Naive B cell (primary cell): ENCODE measurements around the gene POLR3C. TPM values are rescaled to one million over a fixed set of nuclear protein-coding genes. Genes with fewer than 3 reads are reported as not detected.
A peak's percentile ranks its signal among the peaks of the same experiment; 100 is the strongest.

ENCODE experiments used
- ATAC-seq, 2 donors: fragments of 150-1000 bp; cut with Tn5 transposase; 2 replicates each; pipeline ENCODE4 v1.10.0; 2021; ENCODE audit warnings: low read depth in 2 of 2, mild to moderate bottlenecking in 2 of 2, moderate library complexity in 2 of 2
- DNase-seq: peaks from one replicate; pipeline ENCODE4 v3.0.0; 2022
- H3K27ac Mint-ChIP-seq, 6 donors: one replicate each; pipeline ENCODE4 v1.8.0; 2020 to 2022; ENCODE audit warnings: mild to moderate bottlenecking in 6 of 6, mixed read lengths in 6 of 6, moderate library complexity in 5 of 6, inconsistent platforms in 2 of 6
- H3K27me3 Mint-ChIP-seq, 3 donors: one replicate each; pipeline ENCODE4 v1.8.0; 2021 to 2022; ENCODE audit warnings: mixed read lengths in 3 of 3, mild to moderate bottlenecking in 1 of 3
- H3K36me3 Mint-ChIP-seq, 2 donors: one replicate each; pipeline ENCODE4 v1.8.0; 2020 to 2022; ENCODE audit warnings: mixed read lengths in 2 of 2, inconsistent platforms in 1 of 2, mild to moderate bottlenecking in 1 of 2
- H3K4me1 Mint-ChIP-seq, 3 donors: one replicate each; pipeline ENCODE4 v1.8.0; 2020 to 2022; ENCODE audit warnings: mixed read lengths in 3 of 3, inconsistent platforms in 1 of 3, mild to moderate bottlenecking in 1 of 3, moderate library complexity in 1 of 3
- H3K4me3 Mint-ChIP-seq, 8 donors: one replicate each; pipeline ENCODE4 v1.8.0; 2020 to 2022; ENCODE audit warnings: mild to moderate bottlenecking in 8 of 8, mixed read lengths in 8 of 8, moderate library complexity in 8 of 8, inconsistent platforms in 2 of 8
- H3K9me3 Mint-ChIP-seq, 7 donors: one replicate each; pipeline ENCODE4 v1.8.0; 2020 to 2022; ENCODE audit warnings: mixed read lengths in 7 of 7, mild to moderate bottlenecking in 5 of 7, inconsistent platforms in 2 of 7, moderate library complexity in 1 of 7
- polyA plus RNA-seq, 6 donors: library from polyadenylated mRNA; unstranded; fragments of 300-500 nt; fragmentation: Illumina TruSeq; gene quantifications; one replicate each; pipeline ENCODE4 v1.2.3, GENCODE V29; 2021; ENCODE audit warnings: low read depth in 6 of 6

Gene POLR3C
- polyA plus RNA-seq, 6 donors from 2014 or later = 47.6 to 114 (median 63.3) TPM

DNA sequence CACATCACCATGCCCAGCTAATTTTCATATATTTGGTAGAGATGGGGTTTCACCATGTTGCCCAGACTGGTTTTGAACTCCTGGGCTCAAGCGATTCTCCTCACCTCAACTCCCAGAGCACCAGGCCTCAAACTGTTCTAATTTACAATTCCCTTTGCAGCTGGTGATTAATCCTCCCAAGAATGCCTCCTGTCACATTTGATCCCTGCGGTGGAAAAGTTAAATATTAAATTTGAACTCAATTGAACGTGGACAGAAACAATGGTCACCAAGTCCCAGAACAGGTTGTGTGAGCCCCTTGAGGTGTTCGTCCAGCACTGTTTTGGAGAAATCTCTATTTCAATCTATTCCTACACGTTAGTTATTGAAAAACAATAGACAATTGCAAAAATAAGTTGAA lies 63.6 kb downstream of the POLR3C start:
- peak overlapping the region in 3 of 8 donors; percentile 22 to 47 (median 40) for H3K4me3 Mint-ChIP-seq
- no peaks in the 10 kb centered on the region for H3K9me3 Mint-ChIP-seq
- ATAC-seq (no peak), DNase-seq (no peak)
- peak overlapping the region in 1 of 6 donors; percentile 24 for H3K27ac Mint-ChIP-seq
- H3K36me3 Mint-ChIP-seq = no peaks in the 10 kb centered on the region
- peaks cover 6 to 21% (median 18%) of the 10 kb centered on the region in 3 donors for H3K27me3 Mint-ChIP-seq
- H3K4me1 Mint-ChIP-seq = peaks cover 14 to 23% (median 18%) of the 10 kb centered on the region in 3 donors

DNA sequence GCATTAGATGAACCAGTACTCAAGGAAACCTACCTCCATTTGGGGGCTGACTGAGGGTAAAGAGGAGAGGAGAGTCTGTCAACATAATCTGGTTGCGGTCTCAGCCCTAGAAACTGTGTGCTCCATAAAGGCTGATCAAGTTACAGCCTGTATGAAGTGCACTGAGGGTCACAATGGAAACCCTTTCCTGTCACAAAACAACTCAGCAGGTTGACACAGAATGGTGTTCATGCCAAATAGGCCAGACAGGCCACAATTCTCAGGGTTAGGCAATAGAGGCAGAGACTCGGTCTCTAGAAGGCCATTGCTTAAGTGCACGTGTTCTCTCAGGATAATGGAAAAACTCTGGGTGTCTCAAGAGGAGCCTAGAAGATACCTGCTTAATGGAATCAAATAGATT lies 65.7 kb downstream of the POLR3C start:
- Mint-ChIP-seq H3K27me3 (peaks cover 6 to 8% (median 7%) of the 10 kb centered on the region in 3 donors), H3K9me3 (no peaks in the 10 kb centered on the region), H3K36me3 (no peaks in the 10 kb centered on the region)

DNA sequence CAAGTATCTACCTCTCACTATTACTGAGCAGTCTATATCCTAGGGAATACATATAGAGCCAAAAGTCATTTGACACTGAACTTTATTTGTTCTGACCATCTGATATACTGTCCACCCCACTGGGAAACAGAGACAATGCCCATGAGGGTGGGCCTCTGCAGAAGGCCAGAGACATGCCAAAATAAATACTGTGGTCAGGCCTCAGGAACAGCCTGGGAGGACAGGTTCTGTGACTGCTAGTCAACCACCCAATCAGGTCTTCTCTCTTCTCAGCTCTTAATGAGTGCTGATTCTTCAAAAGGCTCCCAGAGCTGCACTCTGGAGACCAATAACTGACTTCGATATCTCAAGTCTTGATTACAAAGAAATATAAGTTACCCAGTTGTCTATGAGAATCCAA lies 67.1 kb downstream of the POLR3C start:
- ATAC-seq = no peak
- Mint-ChIP-seq H3K27me3 (no peaks in the 10 kb centered on the region), H3K9me3 (no peaks in the 10 kb centered on the region), H3K36me3 (no peaks in the 10 kb centered on the region), H3K4me1 (peaks cover 0 to 7% (median 1%) of the 10 kb centered on the region in 3 donors), H3K4me3 (no peak overlapping the region), H3K27ac (no peak overlapping the region)
- no peak for DNase-seq

More for the DNA sequence above, 65.7 kb downstream of the POLR3C start:
- peaks cover 10 to 20% (median 16%) of the 10 kb centered on the region in 3 donors for H3K4me1 Mint-ChIP-seq
- DNase-seq (no peak), ATAC-seq (no peak)
- no peak overlapping the region for H3K27ac Mint-ChIP-seq
- peak overlapping the region in 1 of 8 donors; percentile 11 for H3K4me3 Mint-ChIP-seq

DNA sequence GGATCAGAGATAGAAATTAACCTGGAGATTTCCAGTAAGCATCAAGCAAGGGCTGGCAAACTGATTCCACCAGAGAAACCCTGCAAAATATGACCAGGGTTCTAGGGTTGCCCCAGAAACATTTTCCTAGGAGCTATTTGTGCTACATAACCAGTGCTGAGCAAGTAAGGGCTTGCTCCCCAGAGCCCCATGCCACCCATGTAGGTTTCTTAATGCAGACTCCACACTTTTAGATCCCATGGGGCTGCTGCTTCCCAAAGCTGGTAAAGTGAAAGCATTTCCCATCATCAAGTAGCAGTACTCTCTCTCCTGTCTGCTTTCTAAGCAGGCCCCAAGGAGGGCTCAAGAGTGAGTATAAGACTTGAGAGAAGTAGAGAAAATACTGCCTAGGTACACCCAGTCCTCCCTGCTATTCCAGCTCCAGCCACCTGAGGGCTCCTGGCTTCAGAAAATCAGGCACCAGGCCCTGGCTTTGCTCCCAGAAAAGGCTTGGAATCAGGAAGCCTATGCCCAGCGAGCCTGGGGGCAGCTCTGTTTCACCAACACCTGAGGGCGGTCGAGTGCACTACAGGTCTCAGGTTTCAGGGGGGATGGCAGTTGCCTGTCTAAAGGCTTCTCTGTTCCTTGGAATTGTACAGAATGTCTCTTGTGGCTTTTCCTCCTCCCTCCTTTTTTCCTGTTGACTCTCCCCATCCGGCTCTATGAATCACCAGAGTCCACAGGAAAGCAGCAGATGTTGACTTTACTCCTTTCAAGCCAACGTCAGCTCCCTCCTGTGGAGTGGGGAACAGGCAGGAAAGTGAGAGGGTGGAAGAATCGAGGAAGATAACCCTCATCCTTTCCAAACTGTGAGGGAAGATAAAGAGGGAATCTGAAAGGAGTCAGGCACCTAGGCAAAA lies 67.8 kb downstream of the POLR3C start:
- peak; percentile 30 for DNase-seq
- H3K4me3 Mint-ChIP-seq = no peak overlapping the region
- no peaks in the 10 kb centered on the region for H3K9me3 Mint-ChIP-seq
- peaks cover 0 to 1% (median 0%) of the 10 kb centered on the region in 3 donors for H3K4me1 Mint-ChIP-seq
- ATAC-seq = peak; percentile 34 to 72
- peak overlapping the region in 1 of 6 donors; percentile 72 for H3K27ac Mint-ChIP-seq
- H3K27me3 Mint-ChIP-seq = no peaks in the 10 kb centered on the region
- H3K36me3 Mint-ChIP-seq = no peaks in the 10 kb centered on the region

DNA sequence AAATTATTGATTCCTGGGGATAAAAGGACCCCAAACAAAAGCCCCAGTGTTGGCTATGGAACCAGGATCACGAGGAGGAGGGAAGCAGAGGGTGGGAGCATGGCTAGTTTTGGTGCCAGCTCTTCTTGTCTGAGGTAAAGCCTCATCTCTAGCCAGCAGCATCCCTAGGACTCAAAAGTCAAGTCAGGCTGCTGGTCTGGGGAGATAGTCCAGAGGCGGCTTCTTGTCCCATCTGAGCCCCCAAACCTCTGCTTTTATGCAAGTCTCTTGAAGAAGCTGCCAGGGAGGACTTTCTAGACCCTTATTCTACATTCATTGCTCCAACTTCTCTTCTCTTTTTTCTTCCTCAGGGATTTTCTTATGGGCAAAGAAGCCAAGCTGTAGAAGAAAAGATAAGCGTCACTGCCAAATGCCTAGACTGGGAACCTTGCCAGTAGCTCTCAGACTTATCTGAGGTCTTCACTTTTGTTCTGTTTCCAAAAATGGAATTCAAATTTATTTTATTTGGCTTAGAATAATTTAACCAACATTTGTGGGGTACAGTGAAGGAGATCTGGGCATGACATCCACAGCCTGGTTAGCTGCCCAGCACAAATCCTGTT lies 68.6 kb downstream of the POLR3C start:
- no peak overlapping the region for H3K4me3 Mint-ChIP-seq
- H3K27me3 Mint-ChIP-seq = no peaks in the 10 kb centered on the region
- H3K36me3 Mint-ChIP-seq = peaks cover 0 to 3% of the 10 kb centered on the region in 2 donors
- peak overlapping the region in 2 of 6 donors; percentile 42 to 72 for H3K27ac Mint-ChIP-seq
- H3K4me1 Mint-ChIP-seq = peaks cover 0 to 2% (median 0%) of the 10 kb centered on the region in 3 donors
- ATAC-seq (no peak), DNase-seq (no peak)
- H3K9me3 Mint-ChIP-seq = no peaks in the 10 kb centered on the region

DNA sequence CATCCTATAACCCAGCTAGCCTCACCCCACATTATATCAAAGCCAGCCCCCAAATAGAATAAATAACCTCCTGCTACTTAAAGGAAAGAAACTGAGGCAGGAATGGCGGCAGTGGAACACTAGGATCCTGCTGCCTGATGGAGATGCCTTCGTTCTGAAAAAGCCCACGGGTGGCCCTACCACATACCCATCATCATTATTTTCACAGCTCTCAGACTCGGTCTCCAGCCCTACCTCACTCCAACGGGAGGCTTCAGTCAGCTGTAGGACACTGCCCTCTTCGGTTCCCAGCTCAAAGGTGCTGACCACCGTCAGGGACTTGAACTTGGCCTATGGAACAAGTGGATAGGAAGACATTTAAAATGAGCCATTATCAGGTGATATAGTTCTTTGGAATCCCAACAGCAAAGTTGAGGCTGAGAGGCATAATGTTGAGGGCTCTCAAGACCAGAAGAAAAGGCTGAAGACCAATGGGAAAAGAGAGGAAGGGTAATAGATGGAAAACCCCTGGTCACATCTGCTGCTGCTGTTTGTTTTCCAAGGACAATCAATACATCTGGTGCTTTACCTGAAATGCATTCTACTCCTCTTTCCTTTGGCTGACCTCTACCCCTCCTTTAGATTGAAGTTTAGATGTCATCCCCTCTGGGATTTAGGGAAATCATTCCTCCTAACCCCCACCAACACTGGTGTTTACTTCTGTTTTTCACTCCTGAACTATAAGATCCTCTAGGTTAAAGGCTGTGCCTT lies 69.5 kb downstream of the POLR3C start:
- no peak for DNase-seq
- Mint-ChIP-seq H3K9me3 (no peaks in the 10 kb centered on the region), H3K4me3 (no peak overlapping the region), H3K27ac (peak overlapping the region in 2 of 6 donors; percentile 40 to 49), H3K4me1 (peaks cover 0 to 5% (median 0%) of the 10 kb centered on the region in 3 donors), H3K36me3 (peaks cover 0 to 8% of the 10 kb centered on the region in 2 donors), H3K27me3 (no peaks in the 10 kb centered on the region)
- no peak for ATAC-seq

Other genes starting within 250 kb of the POLR3C start
- 10 to 100 TPM in 4 of 6 donors, 1 to 10 TPM in 2; 3.0 to 25.0 (median 17.3) TPM for gene GPR89A, start 216.2 kb upstream of the POLR3C start, polyA plus RNA-seq
- gene PDZK1, start 116.8 kb upstream of the POLR3C start, polyA plus RNA-seq = under 1 TPM in 4 of 6 donors, not detected in 2; 0.17 to 0.41 (median 0.25) TPM
- gene CD160, start 104.7 kb upstream of the POLR3C start, polyA plus RNA-seq = under 1 TPM in 5 of 6 donors, not detected in 1; 0.24 to 0.86 (median 0.51) TPM
- 1 to 10 TPM; 4.0 to 6.8 (median 4.6) TPM for gene RNF115, start 105 bp upstream of the POLR3C start, polyA plus RNA-seq
- 1 to 10 TPM in 5 of 6 donors, under 1 TPM in 1; 0.26 to 5.9 (median 2.9) TPM for gene NUDT17, start 21.4 kb downstream of the POLR3C start, polyA plus RNA-seq
- 10 to 100 TPM in 3 of 6 donors, 1 to 10 TPM in 3; 9.2 to 17.0 (median 10.9) TPM for gene PIAS3, start 34.9 kb downstream of the POLR3C start, polyA plus RNA-seq
- not detected for gene ANKRD35, start 61.7 kb downstream of the POLR3C start, polyA plus RNA-seq
- under 1 TPM in 1 of 6 donors, not detected in 5; 0.20 TPM for gene ITGA10, start 85.8 kb downstream of the POLR3C start, polyA plus RNA-seq
- gene PEX11B, start 94.5 kb downstream of the POLR3C start, polyA plus RNA-seq = 10 to 100 TPM; 37.9 to 50.8 (median 49.6) TPM
- 100 to 1,000 TPM; 140 to 220 (median 158) TPM for gene RBM8A, start 103.3 kb downstream of the POLR3C start, polyA plus RNA-seq
- 10 to 100 TPM; 10.6 to 14.2 (median 12.7) TPM for gene LIX1L, start 133.8 kb downstream of the POLR3C start, polyA plus RNA-seq
- gene ANKRD34A, start 140.4 kb downstream of the POLR3C start, polyA plus RNA-seq = under 1 TPM in 2 of 6 donors, not detected in 4; 0.15 to 0.27 TPM
- 100 to 1,000 TPM in 1 of 6 donors, 10 to 100 TPM in 5; 79.5 to 202 (median 91.7) TPM for gene POLR3GL, start 140.5 kb downstream of the POLR3C start, polyA plus RNA-seq
- 1,000 to 10,000 TPM; 2,524 to 6,933 (median 5,735) TPM for gene TXNIP, start 172.4 kb downstream of the POLR3C start, polyA plus RNA-seq
- not detected for gene HJV, start 197.5 kb downstream of the POLR3C start, polyA plus RNA-seq